ACC112 (cell line): ENCODE results near the gene ESRRB.

Experiments
- H2AFZ ChIP-seq: fragments of 200-600 bp; sonication (generic); one replicate; pipeline ENCODE4 v1.6.0; 2017; ENCODE audit warnings: antibody characterized with exemption, low read length; ENCODE audit not compliant: unreplicated experiment
- H3K27ac ChIP-seq: fragments of 200-600 bp; sonication (generic); 2 replicates; pipeline ENCODE4 v1.5.1; 2014; ENCODE audit warnings: low read depth, mild to moderate bottlenecking, antibody characterized with exemption, low read length, moderate library complexity
- H3K27me3 ChIP-seq: fragments of 200-600 bp; sonication (generic); 2 replicates; pipeline ENCODE4 v1.6.1; 2014; ENCODE audit warnings: mild to moderate bottlenecking, antibody characterized with exemption, low read length, moderate library complexity, mixed read lengths; ENCODE audit not compliant: insufficient read depth
- H3K36me3 ChIP-seq: fragments of 200-600 bp; sonication (generic); 2 replicates; pipeline ENCODE4 v1.6.1; 2016; ENCODE audit warnings: mild to moderate bottlenecking, antibody characterized with exemption, low read length, moderate library complexity, mixed read lengths; ENCODE audit not compliant: insufficient read depth
- H3K4me1 ChIP-seq: fragments of 200-600 bp; sonication (generic); one replicate; pipeline ENCODE4 v1.6.1; 2016; ENCODE audit warnings: low read length, mixed read lengths; ENCODE audit not compliant: insufficient read depth, unreplicated experiment, control insufficient read depth
- H3K4me3 ChIP-seq: fragments of 200-600 bp; sonication (generic); 2 replicates; pipeline ENCODE4 v1.5.1; 2014; ENCODE audit warnings: mild to moderate bottlenecking, low read depth, low read length
- H3K79me2 ChIP-seq: fragments of 200-600 bp; sonication (generic); one replicate; pipeline ENCODE4 v1.6.0; 2016; ENCODE audit warnings: low read length; ENCODE audit not compliant: control insufficient read depth, unreplicated experiment, insufficient read depth

The ESRRB gene

DNA sequence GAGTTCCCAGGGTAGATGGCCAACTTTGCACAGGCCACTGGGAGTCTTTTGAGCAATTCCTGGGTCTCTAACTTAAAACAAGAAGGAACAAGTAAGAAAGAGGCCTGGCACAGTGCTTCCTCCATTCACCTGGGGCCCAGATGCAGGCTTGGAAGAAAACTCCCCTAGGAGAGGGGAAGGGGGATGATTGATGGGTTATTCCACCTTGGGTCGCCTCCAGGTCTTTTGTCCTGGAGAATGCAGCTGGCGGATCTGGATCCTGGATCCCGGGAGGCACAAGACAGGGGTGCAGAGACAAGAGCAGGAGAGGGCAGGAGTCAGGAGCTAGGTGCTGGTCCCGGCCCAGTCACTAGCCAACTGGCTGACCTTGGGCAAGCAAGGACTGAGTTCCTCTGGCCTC is 74.5 kb downstream of the ESRRB start:
- H2AFZ ChIP-seq = no peak overlapping the region
- no peaks in the 10 kb centered on the region for H3K36me3 ChIP-seq
- H3K27me3 ChIP-seq = 0 out of 2 replicates have a peak, but pooled peaks cover 12% of the 10 kb centered on the region
- no peaks in the 10 kb centered on the region for H3K4me1 ChIP-seq
- H3K79me2 ChIP-seq = no peaks in the 10 kb centered on the region
- H3K27ac ChIP-seq = no peak overlapping the region
- no peak overlapping the region for H3K4me3 ChIP-seq

DNA sequence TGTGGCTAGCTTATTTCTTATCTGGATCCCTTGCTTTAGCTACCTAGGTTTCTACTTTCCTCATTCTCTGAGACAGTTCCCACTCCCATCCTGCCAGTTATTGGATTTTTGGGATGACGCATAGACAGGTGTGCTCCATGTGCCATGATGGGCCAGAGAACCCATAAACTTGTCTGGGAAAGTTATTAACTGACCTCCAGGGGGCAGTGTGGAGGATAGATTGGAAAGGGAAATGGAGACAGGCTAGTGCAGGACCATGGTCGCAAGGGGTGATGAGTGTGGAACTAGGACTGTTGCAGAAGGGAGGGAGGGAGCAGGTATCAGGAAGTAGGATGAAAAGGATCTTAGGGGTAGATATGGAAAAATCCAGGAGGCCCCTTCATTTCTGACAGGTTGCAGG is 80.3 kb downstream of the ESRRB start:
- Histone ChIP-seq H3K4me1 (no peaks in the 10 kb centered on the region), H3K79me2 (no peaks in the 10 kb centered on the region), H3K27ac (no peak overlapping the region), H3K36me3 (no peaks in the 10 kb centered on the region), H2AFZ (no peak overlapping the region), H3K27me3 (peaks cover 8% of the 10 kb centered on the region; the same call in 1 of the 2 replicates), H3K4me3 (no peak overlapping the region)

DNA sequence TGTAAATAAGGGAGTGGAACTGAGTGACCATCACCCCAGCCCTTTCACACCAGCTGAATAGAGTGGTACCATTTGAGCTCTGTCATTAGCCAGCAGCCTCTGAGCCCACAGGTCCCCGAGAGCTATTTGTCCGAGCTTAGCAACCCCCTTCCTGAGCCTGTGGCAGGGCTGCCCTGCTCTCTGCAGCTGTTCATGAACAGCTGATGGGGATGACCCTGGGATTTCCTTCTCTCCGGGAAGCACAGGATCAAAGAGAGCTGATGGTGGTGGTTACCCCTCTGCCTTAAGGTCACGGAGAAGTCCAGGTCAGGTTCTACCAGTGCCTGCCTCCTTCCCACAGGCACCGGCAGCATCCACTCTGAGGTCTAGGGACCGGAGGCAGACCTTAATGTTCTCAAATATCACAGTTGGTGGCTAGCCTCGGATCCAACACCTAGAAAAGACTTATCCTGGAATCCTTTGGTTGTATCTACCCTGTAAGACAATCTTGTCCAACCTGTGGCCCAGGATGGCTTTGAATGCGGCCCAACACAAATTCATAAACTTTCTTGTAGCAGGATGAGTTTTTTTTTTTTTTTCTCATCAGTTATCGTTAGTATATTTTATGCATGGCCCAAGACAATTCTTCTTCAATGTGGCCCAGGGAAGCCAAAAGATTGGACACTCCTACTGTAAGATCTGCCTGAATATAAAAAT is 81.1 kb downstream of the ESRRB start:
- no peak overlapping the region for H2AFZ ChIP-seq
- no peaks in the 10 kb centered on the region for H3K36me3 ChIP-seq
- peaks cover 7% of the 10 kb centered on the region; the same call in 1 of the 2 replicates for H3K27me3 ChIP-seq
- no peaks in the 10 kb centered on the region for H3K4me1 ChIP-seq
- H3K79me2 ChIP-seq = no peaks in the 10 kb centered on the region
- H3K27ac ChIP-seq = no peak overlapping the region
- no peak overlapping the region for H3K4me3 ChIP-seq

DNA sequence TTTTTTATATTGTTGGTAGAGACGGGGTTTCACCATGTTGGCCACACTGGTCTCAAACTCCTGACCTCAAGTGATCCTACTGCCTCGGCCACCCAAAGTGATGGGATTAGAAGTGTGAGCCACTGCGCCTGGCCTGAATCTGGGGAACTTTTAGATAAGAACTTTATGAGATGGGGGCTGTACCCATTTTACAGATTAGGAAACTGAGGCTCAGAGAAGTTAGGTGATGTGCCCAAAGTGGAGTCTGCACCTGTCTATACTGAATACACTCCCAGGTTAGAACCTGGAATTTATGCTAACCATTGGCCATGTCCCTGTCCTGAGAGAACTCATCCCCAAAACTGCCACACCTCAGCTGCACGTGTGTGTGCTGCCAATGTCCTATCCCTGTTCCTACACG is 81.9 kb downstream of the ESRRB start:
- no peaks in the 10 kb centered on the region for H3K36me3 ChIP-seq
- H3K79me2 ChIP-seq = no peaks in the 10 kb centered on the region
- H2AFZ ChIP-seq = no peak overlapping the region
- no peak overlapping the region for H3K4me3 ChIP-seq
- H3K27ac ChIP-seq = no peak overlapping the region
- H3K27me3 ChIP-seq = peaks cover 6% of the 10 kb centered on the region; the same call in 1 of the 2 replicates
- no peaks in the 10 kb centered on the region for H3K4me1 ChIP-seq

DNA sequence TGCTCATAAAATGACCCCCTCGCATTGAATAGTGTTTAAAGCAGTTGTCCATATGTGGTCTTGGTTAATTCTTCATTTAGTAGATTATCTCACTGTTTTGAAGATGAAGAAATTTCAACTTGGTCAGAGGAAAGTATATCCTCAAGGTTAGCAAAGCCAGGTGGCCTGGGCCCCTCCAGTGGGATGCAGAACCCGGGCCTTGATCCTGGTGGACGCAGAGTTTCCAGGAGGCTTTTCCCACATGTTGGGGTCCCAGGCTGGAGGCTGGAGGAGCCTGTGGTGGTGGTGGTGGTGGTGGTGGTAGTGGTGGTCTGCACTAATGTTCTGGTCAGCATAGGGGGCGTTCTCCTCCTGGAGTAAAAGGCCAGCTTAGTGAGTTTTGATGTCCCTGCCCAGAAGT is 85.9 kb downstream of the ESRRB start:
- no peaks in the 10 kb centered on the region for H3K4me1 ChIP-seq
- no peak overlapping the region for H2AFZ ChIP-seq
- H3K27me3 ChIP-seq = peaks cover 3% of the 10 kb centered on the region; the same call in 1 of the 2 replicates
- H3K27ac ChIP-seq = no peak overlapping the region
- H3K36me3 ChIP-seq = no peaks in the 10 kb centered on the region
- H3K79me2 ChIP-seq = no peaks in the 10 kb centered on the region
- H3K4me3 ChIP-seq = no peak overlapping the region

DNA sequence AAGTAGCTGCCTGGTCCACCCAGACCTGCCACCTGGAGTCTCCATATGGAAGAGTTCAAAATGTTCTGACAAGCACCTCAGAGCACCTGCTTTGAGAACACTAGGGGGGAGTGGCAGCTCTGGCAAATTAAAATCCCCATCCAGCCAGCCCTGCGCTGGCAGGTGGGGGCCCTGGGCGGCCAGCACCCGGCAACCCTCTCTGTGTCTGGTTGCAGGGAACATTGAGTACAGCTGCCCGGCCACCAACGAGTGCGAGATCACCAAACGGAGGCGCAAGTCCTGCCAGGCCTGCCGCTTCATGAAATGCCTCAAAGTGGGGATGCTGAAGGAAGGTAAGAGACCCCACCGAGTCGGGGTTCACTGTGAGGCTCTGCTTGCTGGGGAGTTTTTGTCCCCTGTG is 86.4 kb downstream of the ESRRB start:
- Histone ChIP-seq H3K27ac (no peak overlapping the region), H2AFZ (no peak overlapping the region), H3K27me3 (peaks cover 4% of the 10 kb centered on the region; the same call in 1 of the 2 replicates), H3K79me2 (no peaks in the 10 kb centered on the region), H3K4me3 (no peak overlapping the region), H3K4me1 (no peaks in the 10 kb centered on the region), H3K36me3 (no peaks in the 10 kb centered on the region)

DNA sequence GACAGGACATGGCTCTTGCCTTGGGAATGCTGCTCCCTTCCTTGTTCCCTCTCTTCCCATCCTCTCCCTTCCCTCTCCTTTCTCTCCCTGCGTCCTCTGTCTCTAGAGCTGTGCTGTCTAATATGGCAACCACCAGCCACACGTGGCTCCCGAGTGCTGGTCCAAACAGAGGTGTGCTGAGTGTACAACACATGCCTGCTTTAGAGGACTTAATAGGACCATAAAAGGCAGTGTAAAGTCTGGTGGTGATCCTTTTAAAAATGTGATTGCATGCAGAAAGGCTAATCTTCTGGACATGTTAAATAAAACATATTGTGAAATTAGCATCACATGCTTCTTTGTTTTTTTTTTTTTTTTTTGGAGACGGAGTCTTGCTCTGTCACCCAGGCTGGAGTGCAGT is 87.2 kb downstream of the ESRRB start:
- Histone ChIP-seq H3K79me2 (no peaks in the 10 kb centered on the region), H3K4me1 (no peaks in the 10 kb centered on the region), H3K4me3 (no peak overlapping the region), H2AFZ (no peak overlapping the region), H3K27ac (no peak overlapping the region), H3K27me3 (peaks cover 6% of the 10 kb centered on the region; the same call in 1 of the 2 replicates), H3K36me3 (no peaks in the 10 kb centered on the region)

DNA sequence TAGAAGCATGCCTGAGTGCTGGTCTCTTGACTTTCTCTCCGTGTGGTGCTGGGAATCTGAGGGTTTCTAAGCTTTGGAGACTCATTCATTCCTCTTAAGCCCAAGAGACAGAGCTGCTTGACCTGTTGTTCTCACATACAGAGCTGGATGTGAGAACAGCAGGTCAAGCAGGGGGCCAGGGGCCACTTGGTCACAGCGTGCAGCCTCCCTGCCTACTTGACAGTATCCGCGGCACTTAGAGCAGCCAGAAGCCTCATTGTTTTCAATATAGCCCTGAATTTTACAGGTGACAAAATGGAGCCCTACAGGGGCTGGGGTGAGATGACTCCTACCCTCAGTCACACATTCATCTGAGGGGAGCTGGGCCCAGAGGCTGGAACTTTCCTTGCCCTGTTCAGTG is 88.9 kb downstream of the ESRRB start:
- Histone ChIP-seq H2AFZ (no peak overlapping the region), H3K4me3 (no peak overlapping the region), H3K27me3 (peaks cover 10% of the 10 kb centered on the region; the same call in 1 of the 2 replicates), H3K79me2 (no peaks in the 10 kb centered on the region), H3K27ac (no peak overlapping the region), H3K4me1 (no peaks in the 10 kb centered on the region), H3K36me3 (no peaks in the 10 kb centered on the region)

DNA sequence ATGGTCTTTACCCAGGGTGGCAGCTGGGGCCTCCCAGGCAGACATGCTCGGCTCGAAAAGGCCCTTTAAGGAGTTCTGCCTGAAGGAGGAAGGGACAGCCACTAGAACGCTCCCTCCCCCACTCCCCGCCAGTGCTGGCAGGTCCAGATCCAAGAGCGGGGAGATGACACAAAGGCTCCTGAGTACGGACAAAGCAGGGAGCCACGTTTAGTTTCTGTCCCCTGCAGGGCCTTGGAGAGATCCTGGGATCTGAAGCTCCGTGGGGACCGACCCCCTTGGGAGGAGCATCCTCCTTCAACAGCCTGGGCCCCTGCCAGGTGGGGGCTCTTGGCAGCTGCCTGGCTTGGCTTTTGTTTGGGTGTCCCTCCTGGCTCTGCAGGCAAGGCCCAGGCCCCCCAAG is 89.7 kb downstream of the ESRRB start:
- H3K4me1 ChIP-seq = no peaks in the 10 kb centered on the region
- no peaks in the 10 kb centered on the region for H3K79me2 ChIP-seq
- 0 out of 2 replicates have a peak, but pooled peaks cover 7% of the 10 kb centered on the region for H3K27me3 ChIP-seq

DNA sequence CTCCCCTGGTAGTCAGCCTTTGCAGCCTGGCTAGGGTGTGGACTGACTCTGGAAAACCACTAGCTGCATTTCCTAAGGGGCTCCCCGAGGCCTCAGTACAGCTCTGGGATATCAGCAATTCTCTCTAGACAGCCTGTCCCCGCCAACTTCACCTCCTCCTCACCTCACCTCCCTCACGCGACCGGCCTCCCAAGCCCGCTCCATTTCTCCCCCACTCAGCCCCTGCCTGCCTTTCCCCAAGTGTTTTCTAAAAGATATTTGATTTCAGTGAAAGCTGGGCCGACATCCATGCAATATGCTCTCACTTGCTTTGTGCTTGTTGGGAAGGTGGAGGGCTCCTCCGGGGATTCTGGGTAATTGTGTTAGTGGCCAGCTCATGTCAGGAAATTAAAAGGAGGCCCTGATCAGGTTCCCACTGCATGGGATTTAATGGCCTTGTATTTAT is 91.8 kb downstream of the ESRRB start:
- Histone ChIP-seq H2AFZ (no peak overlapping the region), H3K36me3 (no peaks in the 10 kb centered on the region), H3K27me3 (peaks cover 16% of the 10 kb centered on the region), H3K79me2 (no peaks in the 10 kb centered on the region), H3K27ac (no peak overlapping the region), H3K4me1 (no peaks in the 10 kb centered on the region), H3K4me3 (no peak overlapping the region)

More for the DNA sequence above, 89.7 kb downstream of the ESRRB start:
- Histone ChIP-seq H3K36me3 (no peaks in the 10 kb centered on the region), H2AFZ (no peak overlapping the region), H3K4me3 (no peak overlapping the region), H3K27ac (no peak overlapping the region)

DNA sequence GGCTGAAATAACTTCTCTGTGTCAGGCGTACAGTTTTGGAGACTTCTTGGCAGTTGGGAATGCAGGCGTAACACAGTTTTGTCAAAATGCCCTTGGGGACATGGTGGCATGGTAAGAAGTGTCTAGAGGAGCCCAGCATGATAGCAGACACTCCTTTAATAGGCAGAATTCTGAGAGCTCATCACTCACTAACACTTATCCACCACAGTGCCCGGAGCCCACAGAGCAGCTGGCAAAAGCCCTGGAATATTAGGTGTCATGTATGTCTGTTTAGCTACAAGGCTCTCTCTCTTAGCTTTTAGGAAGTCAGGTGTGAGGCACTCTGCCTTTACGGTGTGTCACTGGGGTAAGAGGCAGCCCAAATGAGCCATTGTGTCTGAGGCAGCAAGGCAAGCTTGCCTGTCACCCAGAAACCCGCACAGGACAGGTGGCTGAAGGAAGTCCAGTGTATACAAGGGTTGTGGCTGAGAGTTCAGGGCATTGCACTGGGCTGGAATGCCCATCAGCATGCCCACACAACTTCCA is 96.3 kb downstream of the ESRRB start:
- Histone ChIP-seq H2AFZ (no peak overlapping the region), H3K4me3 (no peak overlapping the region), H3K27ac (no peak overlapping the region), H3K4me1 (no peaks in the 10 kb centered on the region), H3K27me3 (peaks cover 40% of the 10 kb centered on the region), H3K36me3 (no peaks in the 10 kb centered on the region), H3K79me2 (no peaks in the 10 kb centered on the region)
